Cardiac fibroblast (primary cell): ENCODE data around the gene HSPB9.

Source experiments
- DNase-seq, 2 donors: peaks; one replicate each; pipeline versions ENCODE4 v3.0.0 to v3.0.0-alpha.2; 2010; ENCODE audit warnings: low read depth in 2 of 2
- H3K4me3 ChIP-seq, 2 donors: replicated peaks in 1 of 2; 1 replicate in 1 of 2; 2 replicates in 1 of 2; pipeline ENCODE4 v1.5.1; 2011; ENCODE audit warnings: low read depth in 2 of 2, low read length in 2 of 2, mild to moderate bottlenecking in 2 of 2, moderate library complexity in 1 of 2
- TF ChIP-seq, protein P1 (sequence below): IDR thresholded peaks from one replicate; pipeline ENCODE4 v1.5.1; 2011; ENCODE audit warnings: low read depth, mild to moderate bottlenecking, low read length, inconsistent platforms

The HSPB9 gene

GRCh38 chr17:42122371-42123303, at the start of gene HSPB9:
HSPB9 (plus strand) TSS chr17:42122804; CDS start chr17:42122851, 47 bp downstream.
- no peak for DNase-seq
- TF ChIP-seq, protein P1, sequence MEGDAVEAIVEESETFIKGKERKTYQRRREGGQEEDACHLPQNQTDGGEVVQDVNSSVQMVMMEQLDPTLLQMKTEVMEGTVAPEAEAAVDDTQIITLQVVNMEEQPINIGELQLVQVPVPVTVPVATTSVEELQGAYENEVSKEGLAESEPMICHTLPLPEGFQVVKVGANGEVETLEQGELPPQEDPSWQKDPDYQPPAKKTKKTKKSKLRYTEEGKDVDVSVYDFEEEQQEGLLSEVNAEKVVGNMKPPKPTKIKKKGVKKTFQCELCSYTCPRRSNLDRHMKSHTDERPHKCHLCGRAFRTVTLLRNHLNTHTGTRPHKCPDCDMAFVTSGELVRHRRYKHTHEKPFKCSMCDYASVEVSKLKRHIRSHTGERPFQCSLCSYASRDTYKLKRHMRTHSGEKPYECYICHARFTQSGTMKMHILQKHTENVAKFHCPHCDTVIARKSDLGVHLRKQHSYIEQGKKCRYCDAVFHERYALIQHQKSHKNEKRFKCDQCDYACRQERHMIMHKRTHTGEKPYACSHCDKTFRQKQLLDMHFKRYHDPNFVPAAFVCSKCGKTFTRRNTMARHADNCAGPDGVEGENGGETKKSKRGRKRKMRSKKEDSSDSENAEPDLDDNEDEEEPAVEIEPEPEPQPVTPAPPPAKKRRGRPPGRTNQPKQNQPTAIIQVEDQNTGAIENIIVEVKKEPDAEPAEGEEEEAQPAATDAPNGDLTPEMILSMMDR, result no peak
- H3K4me3 ChIP-seq, result no peak within 1 kb of the TSS

GRCh38 chr17:42075789-42076188, 46.8 kb upstream of the HSPB9 start:
- TF ChIP-seq, protein P1, result no peak
- no peak for DNase-seq
- H3K4me3 ChIP-seq, result no peak overlapping the region

DNA sequence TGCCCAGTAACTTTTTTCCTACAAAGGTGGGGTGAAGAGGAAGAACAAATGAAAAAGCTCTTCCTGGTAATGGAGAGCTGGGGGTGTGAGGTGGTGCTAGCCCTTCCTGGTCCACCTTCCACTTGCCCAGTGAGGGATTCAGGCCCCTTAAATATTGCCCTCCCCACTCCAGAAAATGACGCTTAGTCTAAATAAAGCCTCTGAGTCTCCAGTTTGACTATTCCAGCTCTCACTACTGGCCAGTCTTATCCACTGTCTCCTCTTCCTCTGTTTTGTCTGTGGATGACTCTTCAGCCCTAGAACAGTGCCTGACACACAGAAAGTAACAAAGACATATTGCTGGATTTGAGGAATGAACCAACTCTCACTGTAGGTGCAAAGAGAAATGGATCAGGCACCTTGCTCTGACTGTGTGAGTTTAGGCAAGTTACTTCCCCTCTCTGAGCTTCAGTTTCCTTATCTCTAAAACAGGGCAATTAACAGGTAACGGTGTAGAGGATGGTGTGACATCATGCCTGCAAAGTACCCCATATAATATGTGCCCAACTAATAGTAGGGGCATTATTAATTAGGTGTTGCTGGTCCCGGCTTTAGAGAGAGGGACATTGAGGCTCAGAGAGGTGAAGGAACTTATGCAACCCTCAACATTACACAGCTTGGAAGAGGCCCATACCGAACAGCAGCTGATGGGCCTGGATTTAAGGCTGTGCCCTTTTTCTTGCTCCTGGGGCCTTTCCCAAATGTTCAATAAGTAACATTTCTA, 45.6 kb upstream of the HSPB9 start:
- DNase-seq, result no peak
- TF ChIP-seq, protein P1, result no peak

GRCh38 chr17:42077755-42078154, 44.8 kb upstream of the HSPB9 start:
- H3K4me3 ChIP-seq, result no peak overlapping the region
- DNase-seq, result no peak
- TF ChIP-seq, protein P1, result no peak

More for the DNA sequence above, 45.6 kb upstream of the HSPB9 start:
- H3K4me3 ChIP-seq, result no peak overlapping the region

GRCh38 chr17:42078396-42079043, 44.1 kb upstream of the HSPB9 start:
- no peak overlapping the region for H3K4me3 ChIP-seq
- DNase-seq, result no peak
- TF ChIP-seq, protein P1, result no peak

DNA sequence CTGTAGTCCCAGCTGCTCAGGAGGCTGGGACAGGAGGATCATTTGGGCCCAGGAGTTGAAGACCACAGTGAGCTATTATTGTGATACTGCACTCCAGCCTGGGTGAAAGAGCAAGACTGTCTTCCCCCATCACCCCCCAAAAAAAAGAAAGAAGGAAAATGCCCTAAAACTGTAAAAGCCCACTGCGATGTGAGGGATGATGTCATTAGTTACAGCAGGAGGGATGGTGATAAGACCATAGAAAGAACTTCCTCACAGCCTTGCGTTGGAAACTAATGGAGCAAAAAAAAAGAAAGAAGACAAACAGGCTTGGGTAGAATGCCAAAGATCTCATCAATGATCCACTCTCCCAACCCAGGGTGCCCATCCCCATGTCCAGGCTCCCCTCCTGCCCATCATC, 43.1 kb upstream of the HSPB9 start:
- TF ChIP-seq, protein P1, result no peak
- H3K4me3 ChIP-seq, result no peak overlapping the region
- DNase-seq, result no peak
